Measurements from ENCODE around the gene KCTD1.

KCTD1 gene

DNA sequence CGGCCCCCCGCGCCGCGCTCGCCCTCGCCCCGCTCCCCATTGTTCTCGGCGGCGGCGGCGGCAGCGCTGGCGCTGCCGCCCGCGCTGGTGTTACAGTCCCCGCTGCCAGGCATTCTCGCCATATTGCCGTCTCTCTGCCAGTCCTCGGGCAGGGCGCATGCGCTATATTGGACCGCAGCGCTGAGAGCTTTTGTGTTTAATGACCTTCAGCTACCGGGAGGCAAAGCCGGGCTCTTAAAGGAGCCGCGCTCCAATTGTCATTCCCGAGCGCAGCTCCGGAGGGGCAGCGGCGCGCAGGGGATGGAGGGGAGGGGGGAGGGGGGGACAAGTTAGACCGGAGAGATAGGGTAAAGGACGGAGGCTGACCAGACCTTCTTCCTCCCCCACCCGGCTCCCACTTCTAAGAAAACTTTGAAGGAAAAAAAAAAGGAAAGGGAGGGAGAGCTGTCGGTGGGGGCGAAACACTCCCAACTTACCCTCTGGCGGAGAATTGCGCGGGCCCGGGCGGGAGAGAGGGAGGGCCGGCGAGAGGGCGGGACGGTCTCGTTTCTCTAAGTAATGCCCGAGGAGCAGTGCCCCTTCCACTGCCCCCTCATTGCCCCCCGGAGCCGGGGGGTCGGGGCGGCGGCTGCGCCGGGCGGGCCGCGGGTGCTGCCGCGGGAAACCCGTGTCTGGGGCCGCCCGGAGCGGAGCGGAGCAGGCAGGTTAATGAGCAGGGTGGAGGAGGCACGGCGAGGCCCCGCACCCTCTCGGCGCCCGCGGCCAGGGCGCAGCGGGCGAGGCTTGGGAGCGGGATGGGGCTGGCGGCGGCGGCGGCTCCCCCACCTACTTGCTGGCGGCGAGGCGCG lies at the start of gene KCTD1:
KCTD1 (minus strand) TSS at position 139 of the 848 bp plus-strand sequence; CDS start at position 122, 17 bp downstream.
- peak; percentile 68 for DNase-seq

DNA sequence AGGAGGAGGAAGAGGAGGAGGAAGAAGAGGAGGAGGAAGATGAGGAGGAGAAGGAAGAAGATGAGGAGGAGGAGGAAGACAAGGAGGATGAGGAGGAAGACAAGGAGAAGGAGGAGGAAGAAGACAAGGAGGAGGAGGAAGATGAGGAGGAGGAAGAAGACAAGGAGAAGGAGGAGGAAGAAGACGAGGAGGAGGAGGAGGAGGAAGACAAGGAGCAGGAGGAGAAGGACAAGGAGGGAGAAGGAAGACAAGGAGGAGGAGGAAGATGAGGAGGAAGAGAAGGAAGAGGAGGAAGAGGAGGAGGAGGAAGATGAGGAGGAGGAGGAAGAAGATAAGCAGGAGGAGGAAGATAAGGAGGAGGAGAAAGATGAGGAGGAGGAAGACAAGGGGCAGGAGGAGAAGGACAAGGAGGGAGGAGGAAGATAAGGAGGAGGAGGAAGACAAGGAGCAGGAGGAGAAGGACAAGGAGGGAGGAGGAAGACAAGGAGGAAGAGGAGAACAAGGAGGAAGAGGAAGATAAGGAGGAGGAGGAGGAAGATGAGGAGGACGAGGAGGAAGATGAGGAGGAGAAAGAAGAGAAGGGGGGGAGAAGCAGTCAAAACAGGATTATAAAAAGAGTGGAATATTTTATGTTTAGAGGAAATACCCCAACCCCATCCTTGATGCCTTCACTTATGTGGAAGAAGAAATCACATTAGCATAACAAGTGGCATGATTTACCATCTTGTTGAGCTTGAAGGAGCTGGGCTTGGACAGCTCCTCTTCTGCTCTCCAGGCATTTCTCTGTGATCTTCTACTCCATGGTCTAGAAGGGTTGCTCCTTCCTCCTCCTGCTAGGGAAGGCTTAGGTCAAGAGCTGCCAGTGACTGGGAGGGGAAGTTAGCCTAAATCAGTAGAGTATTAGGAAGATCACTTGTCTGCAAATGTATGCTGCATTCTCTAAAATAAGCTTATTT lies 45.3 kb upstream of the KCTD1 start:
- DNase-seq: no peak

- no peak for DNase-seq
These were observed 36.4 kb upstream of the KCTD1 start for GRCh38 chr18:26584745-26585144.

- DNase-seq: no peak
These were observed 31.7 kb upstream of the KCTD1 start for GRCh38 chr18:26579941-26580618.

- DNase-seq: no peak
These were observed 27.5 kb upstream of the KCTD1 start for GRCh38 chr18:26575865-26576217.

GRCh38 chr18:26574958-26575864 lies 26.9 kb upstream of the KCTD1 start:
- no peak for DNase-seq

GRCh38 chr18:26568926-26569665 lies 20.7 kb upstream of the KCTD1 start:
- no peak for DNase-seq

DNA sequence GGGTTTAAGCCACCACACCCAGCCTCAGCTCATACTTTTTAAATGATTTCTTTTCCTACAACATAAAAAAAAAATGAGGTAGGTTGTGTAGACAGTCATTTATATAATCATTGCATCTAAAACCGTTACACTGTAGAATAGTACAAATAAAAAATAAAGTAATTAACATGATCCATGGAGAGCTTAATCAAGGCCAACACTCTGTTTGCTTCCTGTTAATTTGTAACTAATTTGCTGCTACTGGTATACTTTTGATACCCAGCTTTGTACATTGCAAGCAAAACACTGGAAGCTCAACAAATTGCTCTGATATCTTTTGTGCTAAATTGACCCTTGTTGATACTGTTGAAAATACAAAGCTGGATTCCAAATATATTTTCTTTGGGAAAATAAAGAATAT lies 20.2 kb upstream of the KCTD1 start:
- no peak for DNase-seq

- no peak for DNase-seq
These were observed 18.7 kb upstream of the KCTD1 start for GRCh38 chr18:26566874-26567555.

DNA sequence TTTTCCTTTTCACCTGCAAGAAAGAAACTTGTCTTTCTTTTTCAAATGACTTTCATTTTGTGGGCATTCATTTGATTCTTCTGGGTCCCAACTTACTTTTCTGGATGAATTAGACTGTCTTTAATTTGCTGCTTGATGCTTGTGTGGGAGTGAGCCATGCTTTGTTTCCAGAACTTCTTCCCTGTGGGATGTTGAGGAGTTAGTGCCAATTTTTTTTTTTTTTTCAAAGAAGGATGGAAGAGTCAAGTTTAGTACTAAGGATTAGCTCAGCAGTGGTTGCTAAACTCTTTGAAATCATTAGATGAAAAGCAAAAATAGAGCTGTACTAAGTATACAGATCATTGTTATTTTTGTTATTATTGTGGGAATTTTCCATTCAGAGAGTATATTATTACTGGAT lies 17.2 kb upstream of the KCTD1 start:
- no peak for DNase-seq

GRCh38 chr18:26563024-26563423 lies 14.7 kb upstream of the KCTD1 start:
- no peak for DNase-seq

DNA sequence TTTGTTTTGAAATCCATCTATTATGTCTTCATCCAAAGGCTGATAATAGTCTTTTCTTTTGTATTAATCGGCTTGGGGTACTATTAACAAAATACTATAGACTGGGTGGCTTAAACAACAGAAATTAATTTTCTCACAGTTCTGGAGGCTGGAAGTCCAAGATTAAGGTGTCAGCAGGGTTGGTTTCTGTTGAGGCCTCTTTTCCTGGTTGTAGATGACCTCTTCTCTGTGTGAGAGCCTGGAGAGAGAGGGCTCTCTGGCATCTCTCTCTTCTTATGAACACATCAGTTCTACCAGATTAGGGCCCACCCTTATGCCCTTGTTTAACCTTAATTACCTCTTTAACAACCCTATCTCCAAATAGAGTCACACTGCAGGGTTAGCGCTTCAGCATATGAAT lies 14.2 kb upstream of the KCTD1 start:
- no peak for DNase-seq

DNA sequence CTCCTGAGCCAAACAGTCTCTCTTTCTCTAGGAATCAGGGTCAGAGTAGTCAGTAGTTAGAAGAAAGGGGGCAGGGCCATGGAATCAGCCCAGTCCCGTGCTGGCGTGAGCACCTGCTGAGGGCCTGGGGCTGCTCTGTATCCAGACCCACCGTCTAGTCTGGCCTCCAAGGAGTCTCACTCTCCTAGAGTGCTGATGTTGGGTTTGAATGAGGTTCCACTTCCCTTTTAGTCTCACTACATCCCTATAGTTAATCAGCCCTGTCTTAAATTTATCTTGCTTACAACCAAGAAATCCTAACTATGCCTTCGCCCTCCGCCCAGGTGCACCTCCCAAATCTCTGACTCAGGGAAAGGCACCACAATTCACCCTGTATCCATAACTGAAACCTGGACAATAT lies 13.4 kb upstream of the KCTD1 start:
- DNase-seq: no peak

GRCh38 chr18:26556573-26556972 lies 8.2 kb upstream of the KCTD1 start:
- DNase-seq: no peak

- DNase-seq: no peak
These were observed 7.6 kb upstream of the KCTD1 start for GRCh38 chr18:26555804-26556553.

- no peak for DNase-seq
These were observed 5.6 kb upstream of the KCTD1 start for GRCh38 chr18:26553943-26554342.

DNA sequence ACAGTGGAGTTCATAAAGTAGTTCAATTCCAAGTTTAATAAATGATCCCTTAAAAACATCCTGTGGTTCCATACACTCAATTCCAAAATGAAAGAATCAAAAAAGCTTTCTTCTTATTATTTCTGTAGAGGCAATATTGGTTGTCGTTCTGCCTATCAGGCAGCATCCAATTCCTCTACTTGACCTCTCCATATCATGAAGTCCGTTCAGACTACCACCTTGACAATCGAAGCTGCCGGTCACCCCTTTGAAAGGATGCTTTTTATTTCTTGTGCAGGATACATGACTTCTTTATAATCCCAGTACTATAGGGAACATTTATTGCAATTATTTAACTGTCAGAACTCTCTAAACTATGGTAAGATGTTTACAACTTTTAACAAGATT lies 3.3 kb upstream of the KCTD1 start:
- no peak for DNase-seq

DNA sequence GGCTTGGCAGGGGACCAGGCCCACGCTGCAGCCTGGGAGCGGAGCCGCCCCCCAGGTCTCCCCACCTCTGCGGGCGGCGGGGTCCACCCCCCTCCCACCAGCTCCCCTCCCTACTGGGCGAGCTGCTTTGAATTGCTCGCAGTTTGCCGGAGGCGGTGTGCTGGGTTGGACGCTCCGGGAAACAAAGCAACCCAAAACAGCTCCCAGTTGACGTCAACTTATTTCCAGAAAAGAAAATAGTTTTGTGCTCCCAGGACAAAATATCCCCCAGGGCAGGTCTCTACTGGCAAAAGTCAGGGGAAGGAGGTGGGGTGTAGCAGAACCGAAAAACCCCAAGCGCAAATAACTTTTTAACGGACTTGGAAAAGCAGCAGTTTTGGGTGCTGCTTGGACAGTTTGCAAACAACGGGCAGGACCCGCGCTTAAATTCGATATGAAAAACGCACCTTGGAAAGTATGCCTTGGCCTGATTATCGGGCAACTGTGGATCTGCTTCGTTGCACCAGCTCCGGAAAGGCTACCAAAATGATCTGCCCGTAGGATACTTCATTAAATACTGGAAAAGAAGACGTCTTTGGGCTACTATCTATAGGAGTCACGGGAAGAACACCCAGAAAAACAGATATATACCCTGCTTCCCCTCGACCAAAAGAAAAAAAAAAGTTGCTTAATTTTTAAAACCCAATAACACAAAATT lies 2.8 kb upstream of the KCTD1 start:
- DNase-seq: no peak
